Bronchial epithelial cell (primary cell): ENCODE measurements around the gene CDH13. TPM values are rescaled to one million over a fixed set of nuclear protein-coding genes. Genes with fewer than 3 reads are reported as not detected.

ENCODE experiments used
- DNase-seq: peaks from one replicate; pipeline ENCODE4 v3.0.0-alpha.2; 2010; ENCODE audit warnings: low read depth
- FAIRE-seq: peaks from 2 replicates; lab custom pipeline; 2011; peaks lifted over from hg19 to GRCh38; lab: Jason Lieb, UNC
- H3K27me3 ChIP-seq: 2 replicates; pipeline ENCODE4 v1.5.1; 2011; ENCODE audit warnings: low read length; ENCODE audit not compliant: control insufficient read depth, insufficient read depth
- H3K36me3 ChIP-seq: 2 replicates; pipeline ENCODE4 v1.5.1; 2011; ENCODE audit warnings: low read length; ENCODE audit not compliant: control insufficient read depth, insufficient read depth
- H3K4me3 ChIP-seq: 2 replicates; pipeline ENCODE4 v1.5.1; 2011; ENCODE audit warnings: mild to moderate bottlenecking, low read depth, low read length, control low read depth
- total RNA-seq: library from RNA; depleted of rRNA; stranded (reverse); fragments of >200 nt; gene quantifications from 2 replicates; pipeline ENCODE4 v1.2.1, GENCODE V29; 2014
- TF ChIP-seq, protein P1 (sequence below): IDR thresholded peaks from 2 replicates; pipeline ENCODE4 v1.5.1; 2011; ENCODE audit warnings: mild to moderate bottlenecking, moderate library complexity, low read length, control low read depth, inconsistent platforms; ENCODE audit not compliant: insufficient read depth, severe bottlenecking

CDH13 gene
- total RNA-seq, 1 donor from 2014 or later: 31.3 TPM

GRCh38 chr16:82631701-82632685, 5.2 kb downstream of the CDH13 start:
- no peak overlapping the region for H3K4me3 ChIP-seq

GRCh38 chr16:82633964-82634600, 7.3 kb downstream of the CDH13 start:
- FAIRE-seq: no peak
- H3K36me3 ChIP-seq: no peaks in the 10 kb centered on the region
- TF ChIP-seq, protein P1, sequence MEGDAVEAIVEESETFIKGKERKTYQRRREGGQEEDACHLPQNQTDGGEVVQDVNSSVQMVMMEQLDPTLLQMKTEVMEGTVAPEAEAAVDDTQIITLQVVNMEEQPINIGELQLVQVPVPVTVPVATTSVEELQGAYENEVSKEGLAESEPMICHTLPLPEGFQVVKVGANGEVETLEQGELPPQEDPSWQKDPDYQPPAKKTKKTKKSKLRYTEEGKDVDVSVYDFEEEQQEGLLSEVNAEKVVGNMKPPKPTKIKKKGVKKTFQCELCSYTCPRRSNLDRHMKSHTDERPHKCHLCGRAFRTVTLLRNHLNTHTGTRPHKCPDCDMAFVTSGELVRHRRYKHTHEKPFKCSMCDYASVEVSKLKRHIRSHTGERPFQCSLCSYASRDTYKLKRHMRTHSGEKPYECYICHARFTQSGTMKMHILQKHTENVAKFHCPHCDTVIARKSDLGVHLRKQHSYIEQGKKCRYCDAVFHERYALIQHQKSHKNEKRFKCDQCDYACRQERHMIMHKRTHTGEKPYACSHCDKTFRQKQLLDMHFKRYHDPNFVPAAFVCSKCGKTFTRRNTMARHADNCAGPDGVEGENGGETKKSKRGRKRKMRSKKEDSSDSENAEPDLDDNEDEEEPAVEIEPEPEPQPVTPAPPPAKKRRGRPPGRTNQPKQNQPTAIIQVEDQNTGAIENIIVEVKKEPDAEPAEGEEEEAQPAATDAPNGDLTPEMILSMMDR: no peak
- H3K4me3 ChIP-seq: no peak overlapping the region
- DNase-seq: peak; percentile 84
- no peaks in the 10 kb centered on the region for H3K27me3 ChIP-seq

More at GRCh38 chr16:82631701-82632685, 5.2 kb downstream of the CDH13 start:
- TF ChIP-seq, protein P1: peak; percentile 67
- H3K27me3 ChIP-seq: no peaks in the 10 kb centered on the region
- FAIRE-seq (peak; percentile 73), DNase-seq (peak; percentile 78)
- H3K36me3 ChIP-seq: no peaks in the 10 kb centered on the region

DNA sequence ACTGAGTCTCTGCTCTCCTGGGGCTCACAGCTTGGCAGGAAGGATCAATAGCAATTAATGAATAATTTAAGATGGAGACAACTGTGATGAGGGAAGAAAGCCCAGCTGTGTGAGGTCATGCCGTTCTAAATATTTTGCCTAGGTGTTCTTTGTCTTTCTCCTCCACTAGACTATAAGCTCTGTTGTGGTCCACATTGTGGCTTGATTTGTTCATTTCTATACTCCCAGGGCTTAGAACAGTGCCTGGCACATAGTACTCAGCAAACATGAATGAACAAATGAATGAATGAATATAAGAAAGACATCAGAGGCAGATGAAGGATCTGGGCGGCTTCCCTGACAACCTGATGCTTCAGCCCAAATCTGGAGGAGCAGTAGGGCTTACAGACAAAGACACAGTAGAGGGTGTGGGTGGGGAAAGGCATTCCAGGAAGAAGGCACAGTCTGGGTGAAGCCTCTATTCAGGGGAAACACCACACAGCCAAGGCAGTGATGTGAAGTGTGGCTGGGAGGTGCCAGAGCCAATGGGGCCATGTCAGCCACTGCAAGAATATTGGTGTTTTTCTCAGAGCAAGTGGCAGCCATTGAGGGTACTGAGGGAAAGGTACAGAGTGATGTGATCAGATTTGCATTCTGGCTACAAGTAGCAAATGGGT, 8.3 kb downstream of the CDH13 start:
- Histone ChIP-seq H3K4me3 (no peak overlapping the region), H3K36me3 (no peaks in the 10 kb centered on the region), H3K27me3 (no peaks in the 10 kb centered on the region)
- TF ChIP-seq, protein P1: no peak
- FAIRE-seq (no peak), DNase-seq (no peak)

DNA sequence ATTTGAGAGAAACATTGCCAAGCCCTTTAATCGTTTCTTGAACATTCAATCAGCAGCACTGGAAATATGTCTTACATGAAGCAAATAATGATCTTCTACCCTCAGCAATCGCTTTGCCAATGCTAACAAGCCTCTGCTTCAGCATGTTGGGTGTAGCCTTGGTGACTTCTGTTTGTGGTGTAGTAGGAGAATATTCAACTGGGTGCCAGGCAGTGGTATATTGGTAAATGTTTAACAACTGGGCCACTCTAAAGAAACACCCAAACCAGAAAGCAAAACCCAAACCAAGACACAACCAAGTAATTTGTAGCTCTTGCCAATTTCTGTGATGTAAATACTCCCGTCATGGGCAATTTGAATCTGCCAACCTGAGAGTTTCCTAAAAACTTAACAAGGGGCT, 9.7 kb downstream of the CDH13 start:
- DNase-seq: no peak
- Histone ChIP-seq H3K4me3 (no peak overlapping the region), H3K27me3 (no peaks in the 10 kb centered on the region), H3K36me3 (no peaks in the 10 kb centered on the region)
- FAIRE-seq: no peak
- TF ChIP-seq, protein P1: no peak

- DNase-seq: no peak
- FAIRE-seq: no peak
- TF ChIP-seq, protein P1: no peak
These were observed 10.2 kb downstream of the CDH13 start for GRCh38 chr16:82636958-82637357.

More at GRCh38 chr16:82636958-82637357, 10.2 kb downstream of the CDH13 start:
- Histone ChIP-seq H3K4me3 (no peak overlapping the region), H3K27me3 (no peaks in the 10 kb centered on the region), H3K36me3 (no peaks in the 10 kb centered on the region)
